ENCODE data around the gene ZNF519.
A peak's percentile ranks its signal among the peaks of the same experiment; 100 is the strongest.

ZNF519 gene

GRCh38 chr18:14093307-14093915, 38.8 kb downstream of the ZNF519 start:
- DNase-seq (ENCODE audit: insufficient read length, low spot score) (no peak), FAIRE-seq (peak; percentile 5)
- no peak for TF ChIP-seq POU2F2 (IDR thresholded peaks at IDR 0.05; ENCODE audit: low read depth, low read length)
- TF ChIP-seq SPI1 (IDR thresholded peaks at IDR 0.05; ENCODE audit: low read depth, low read length), result peak; percentile 50; the same call in 1 of the 2 replicates

DNA sequence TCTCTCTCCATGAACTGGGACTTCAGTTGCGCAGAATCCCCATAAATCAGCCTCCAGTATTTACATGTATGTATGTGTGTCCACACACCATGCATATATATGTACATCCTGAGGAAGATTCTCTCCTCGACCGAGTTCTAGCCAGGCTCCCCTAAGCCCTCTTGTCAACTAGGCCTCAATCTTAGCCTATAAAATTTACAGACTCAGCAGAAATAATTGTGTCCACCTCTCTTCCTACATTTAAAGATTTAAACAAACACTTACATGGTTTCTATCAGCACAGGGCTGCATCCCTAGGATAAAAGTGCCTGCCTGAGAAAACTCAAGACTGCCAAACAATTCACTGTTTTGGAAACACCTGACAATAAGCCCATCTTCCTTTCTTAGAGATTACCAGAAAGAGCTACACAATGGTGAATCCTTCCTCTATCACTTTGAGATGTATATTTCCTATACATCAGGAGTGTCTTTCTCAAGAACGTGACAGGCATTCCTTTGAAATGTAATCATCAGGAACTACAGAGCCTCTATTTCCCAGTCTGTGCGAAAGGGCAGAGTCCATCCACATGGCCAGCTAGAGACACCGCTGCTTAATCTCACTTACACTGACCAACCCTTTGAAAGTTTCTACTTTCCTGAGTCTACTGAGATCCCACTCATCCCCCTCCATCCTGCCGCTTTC, 39.5 kb downstream of the ZNF519 start:
- no peak for FAIRE-seq
- no peak for DNase-seq (ENCODE audit: insufficient read length, low spot score)
- no peak for TF ChIP-seq PAX5 (IDR thresholded peaks at IDR 0.05; ENCODE audit: insufficient read depth, low read length, severe bottlenecking)
- TF ChIP-seq POLR2A (IDR thresholded peaks at IDR 0.05; ENCODE audit: low read depth, low read length), result no peak
- TF ChIP-seq SPI1 (IDR thresholded peaks at IDR 0.05; ENCODE audit: low read depth, low read length), result no peak
- no peak for TF ChIP-seq POLR2AphosphoS5 (IDR thresholded peaks at IDR 0.05; ENCODE audit: low read depth, low read length)
- no peak for TF ChIP-seq POU2F2 (IDR thresholded peaks at IDR 0.05; ENCODE audit: low read depth, low read length)
- TF ChIP-seq TAF1 (IDR thresholded peaks at IDR 0.05; ENCODE audit: low read depth, low read length), result no peak

- FAIRE-seq, result no peak
- DNase-seq (ENCODE audit: insufficient read length, low spot score), result no peak
- TF ChIP-seq SPI1 (IDR thresholded peaks at IDR 0.05; ENCODE audit: low read depth, low read length) (no peak), POLR2A (IDR thresholded peaks at IDR 0.05; ENCODE audit: low read depth, low read length) (no peak), POU2F2 (IDR thresholded peaks at IDR 0.05; ENCODE audit: low read depth, low read length) (no peak), POLR2AphosphoS5 (IDR thresholded peaks at IDR 0.05; ENCODE audit: low read depth, low read length) (no peak), TAF1 (IDR thresholded peaks at IDR 0.05; ENCODE audit: low read depth, low read length) (no peak), PAX5 (IDR thresholded peaks at IDR 0.05; ENCODE audit: insufficient read depth, low read length, severe bottlenecking) (no peak)
Measured at GRCh38 chr18:14089781-14090180, 42.5 kb downstream of the ZNF519 start.

GRCh38 chr18:14089191-14089590, 43.0 kb downstream of the ZNF519 start:
- FAIRE-seq, result no peak
- no peak for DNase-seq (ENCODE audit: insufficient read length, low spot score)

GRCh38 chr18:14086458-14087231, 45.6 kb downstream of the ZNF519 start:
- DNase-seq (ENCODE audit: insufficient read length, low spot score), result no peak
- TF ChIP-seq POLR2AphosphoS5 (IDR thresholded peaks at IDR 0.05; ENCODE audit: low read depth, low read length), result no peak
- peak; percentile 78 for FAIRE-seq

More at GRCh38 chr18:14089191-14089590, 43.0 kb downstream of the ZNF519 start:
- TF ChIP-seq POU2F2 (IDR thresholded peaks at IDR 0.05; ENCODE audit: low read depth, low read length) (no peak), SPI1 (IDR thresholded peaks at IDR 0.05; ENCODE audit: low read depth, low read length) (no peak), POLR2AphosphoS5 (IDR thresholded peaks at IDR 0.05; ENCODE audit: low read depth, low read length) (no peak), TAF1 (IDR thresholded peaks at IDR 0.05; ENCODE audit: low read depth, low read length) (no peak), PAX5 (IDR thresholded peaks at IDR 0.05; ENCODE audit: insufficient read depth, low read length, severe bottlenecking) (no peak), POLR2A (IDR thresholded peaks at IDR 0.05; ENCODE audit: low read depth, low read length) (no peak)

DNA sequence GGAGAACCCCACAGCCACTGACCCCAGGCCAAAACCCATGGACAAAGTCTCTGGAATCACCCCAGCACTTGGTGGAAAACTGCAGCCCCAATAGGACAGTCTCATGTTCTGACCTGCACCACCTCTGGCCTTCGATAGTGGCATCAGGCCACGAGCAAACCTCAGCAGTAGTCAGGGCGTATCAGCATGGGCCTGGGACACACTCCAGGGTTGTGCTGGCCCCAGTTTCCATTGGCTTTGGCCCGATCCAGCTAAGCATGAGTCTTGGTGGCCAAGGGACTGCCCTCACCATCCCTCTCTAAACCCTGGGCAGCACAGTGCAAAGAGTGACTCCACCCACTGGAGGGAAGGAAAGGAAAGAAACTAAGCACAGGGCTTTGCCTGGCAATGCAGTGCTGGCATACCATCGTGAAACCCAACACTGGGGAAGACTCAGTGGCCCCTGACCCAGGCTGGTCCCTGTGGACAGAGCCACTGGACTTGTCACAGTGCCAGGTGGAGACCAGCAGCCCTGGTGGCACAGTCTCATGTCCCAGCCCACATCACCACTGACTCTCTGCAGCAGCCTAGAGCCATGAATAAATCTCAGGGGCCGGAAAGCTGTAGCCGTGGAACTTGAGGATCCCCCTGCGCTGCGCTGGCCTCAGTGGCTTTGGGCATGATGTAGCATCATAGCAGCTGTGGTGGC, 46.3 kb downstream of the ZNF519 start:
- TF ChIP-seq SPI1 (IDR thresholded peaks at IDR 0.05; ENCODE audit: low read depth, low read length), result no peak
- no peak for TF ChIP-seq POLR2AphosphoS5 (IDR thresholded peaks at IDR 0.05; ENCODE audit: low read depth, low read length)
- DNase-seq (ENCODE audit: insufficient read length, low spot score) (no peak), FAIRE-seq (no peak)

- DNase-seq (ENCODE audit: insufficient read length, low spot score), result no peak
- FAIRE-seq, result no peak
- TF ChIP-seq SPI1 (IDR thresholded peaks at IDR 0.05; ENCODE audit: low read depth, low read length) (no peak), POLR2AphosphoS5 (IDR thresholded peaks at IDR 0.05; ENCODE audit: low read depth, low read length) (no peak), TAF1 (IDR thresholded peaks at IDR 0.05; ENCODE audit: low read depth, low read length) (no peak), PAX5 (IDR thresholded peaks at IDR 0.05; ENCODE audit: insufficient read depth, low read length, severe bottlenecking) (no peak), POU2F2 (IDR thresholded peaks at IDR 0.05; ENCODE audit: low read depth, low read length) (no peak)
Measured at GRCh38 chr18:14075196-14075595, 57.0 kb downstream of the ZNF519 start.

GRCh38 chr18:14074187-14074586, 58.0 kb downstream of the ZNF519 start:
- no peak for DNase-seq (ENCODE audit: insufficient read length, low spot score)
- no peak for FAIRE-seq
- TF ChIP-seq POLR2AphosphoS5 (IDR thresholded peaks at IDR 0.05; ENCODE audit: low read depth, low read length) (no peak), POLR2A (IDR thresholded peaks at IDR 0.05; ENCODE audit: low read depth, low read length) (no peak), SPI1 (IDR thresholded peaks at IDR 0.05; ENCODE audit: low read depth, low read length) (no peak), PAX5 (IDR thresholded peaks at IDR 0.05; ENCODE audit: insufficient read depth, low read length, severe bottlenecking) (no peak), TAF1 (IDR thresholded peaks at IDR 0.05; ENCODE audit: low read depth, low read length) (no peak)

DNA sequence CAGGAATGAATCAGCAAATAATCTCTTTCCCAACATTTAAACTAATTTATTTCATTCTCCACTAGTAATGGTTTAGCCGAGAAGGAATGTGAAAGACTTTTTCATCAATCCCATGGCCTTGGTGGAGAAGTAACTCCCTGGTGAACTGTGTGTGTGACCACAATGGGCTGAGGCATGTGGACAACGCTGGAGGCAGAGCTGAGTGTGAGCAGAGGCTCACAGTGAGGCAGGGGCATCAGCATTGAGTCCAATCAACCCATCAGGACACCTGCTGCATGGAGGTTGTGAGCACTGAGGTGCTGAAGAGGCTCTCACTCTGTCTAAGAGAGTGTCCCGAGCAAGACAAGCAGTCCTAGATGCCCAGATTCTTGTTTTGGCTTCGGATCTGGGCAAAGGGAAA, 78.6 kb downstream of the ZNF519 start:
- TF ChIP-seq POLR2AphosphoS5 (IDR thresholded peaks at IDR 0.05; ENCODE audit: low read depth, low read length) (no peak), TAF1 (IDR thresholded peaks at IDR 0.05; ENCODE audit: low read depth, low read length) (no peak), POLR2A (IDR thresholded peaks at IDR 0.05; ENCODE audit: low read depth, low read length) (no peak), POU2F2 (IDR thresholded peaks at IDR 0.05; ENCODE audit: low read depth, low read length) (no peak), PAX5 (IDR thresholded peaks at IDR 0.05; ENCODE audit: insufficient read depth, low read length, severe bottlenecking) (no peak), SPI1 (IDR thresholded peaks at IDR 0.05; ENCODE audit: low read depth, low read length) (no peak)
- DNase-seq (ENCODE audit: insufficient read length, low spot score) (no peak), FAIRE-seq (no peak)
